Measurements from ENCODE around the gene RBM23. TPM values are rescaled to one million over a fixed set of nuclear protein-coding genes. Genes with fewer than 3 reads are reported as not detected.

Gene RBM23
- polyA plus RNA-seq, 1 donor (not counting 4 experiments of a cell fraction or from before 2014, with no cell fraction given), result 50.8 TPM

DNA sequence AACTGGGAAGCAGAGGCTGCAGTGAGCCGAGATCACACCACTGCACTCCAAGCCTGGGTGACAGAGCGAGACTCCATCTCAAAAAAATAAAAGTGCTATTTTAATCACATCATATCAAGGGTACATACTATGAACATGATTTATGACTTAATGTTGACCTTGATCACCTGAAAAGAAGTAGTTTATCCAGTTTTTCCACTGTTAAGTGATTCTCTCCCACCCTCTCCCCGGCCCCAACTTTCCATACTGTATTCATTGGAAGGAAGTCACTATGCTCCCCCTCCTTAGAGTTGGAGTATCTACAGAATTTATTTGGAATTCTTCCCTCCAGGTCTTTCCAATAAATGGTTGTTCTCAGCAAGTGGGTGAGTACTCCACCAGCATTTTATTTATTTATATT is 13.2 kb upstream of the RBM23 start:
- H3K79me2 ChIP-seq (ENCODE audit: control insufficient read depth, insufficient read depth, low read length), result peaks cover 19% of the 10 kb centered on the region
- no peak overlapping the region for H3K27ac ChIP-seq (ENCODE audit: control insufficient read depth, insufficient read depth, low read length)
- peaks cover 3% of the 10 kb centered on the region in 2 experiments for H3K36me3 ChIP-seq (ENCODE audit: control insufficient read depth in 2 of 2, extremely low read depth in 1 of 2, insufficient read depth in 2 of 2, low read length in 2 of 2)
- H2AFZ ChIP-seq (ENCODE audit: control insufficient read depth, low read length), result no peak overlapping the region
- no peak overlapping the region for H3K4me2 ChIP-seq (ENCODE audit: control insufficient read depth, extremely low read depth, insufficient read depth, low read depth, low read length)
- peaks cover 20% of the 10 kb centered on the region for H3K4me1 ChIP-seq (ENCODE audit: control insufficient read depth, extremely low read depth, insufficient read depth, low read length)
- FAIRE-seq, result no peak
- no peak overlapping the region for H3K4me3 ChIP-seq (ENCODE audit: control insufficient read depth in 2 of 3, extremely low read depth in 1 of 3, insufficient read depth in 2 of 3, low read depth in 1 of 3, low read length in 3 of 3)
- dilution Hi-C loops (cut with MboI; ENCODE audit: extremely low pct_ligation_motif_present, low sequenced_read_pairs), result no loop called here
- DNase-seq (ENCODE audit: low read depth, low spot score), result no peak
- H4K20me1 ChIP-seq (ENCODE audit: control insufficient read depth, extremely low read depth, insufficient read depth, low read length), result no peaks in the 10 kb centered on the region
- no peak overlapping the region for H3K9ac ChIP-seq (ENCODE audit: control insufficient read depth, extremely low read depth, insufficient read depth, low read length)
- TF ChIP-seq EZH2 (IDR thresholded peaks at IDR 0.05; ENCODE audit: low read length), result no peak
- TF ChIP-seq, protein P1, sequence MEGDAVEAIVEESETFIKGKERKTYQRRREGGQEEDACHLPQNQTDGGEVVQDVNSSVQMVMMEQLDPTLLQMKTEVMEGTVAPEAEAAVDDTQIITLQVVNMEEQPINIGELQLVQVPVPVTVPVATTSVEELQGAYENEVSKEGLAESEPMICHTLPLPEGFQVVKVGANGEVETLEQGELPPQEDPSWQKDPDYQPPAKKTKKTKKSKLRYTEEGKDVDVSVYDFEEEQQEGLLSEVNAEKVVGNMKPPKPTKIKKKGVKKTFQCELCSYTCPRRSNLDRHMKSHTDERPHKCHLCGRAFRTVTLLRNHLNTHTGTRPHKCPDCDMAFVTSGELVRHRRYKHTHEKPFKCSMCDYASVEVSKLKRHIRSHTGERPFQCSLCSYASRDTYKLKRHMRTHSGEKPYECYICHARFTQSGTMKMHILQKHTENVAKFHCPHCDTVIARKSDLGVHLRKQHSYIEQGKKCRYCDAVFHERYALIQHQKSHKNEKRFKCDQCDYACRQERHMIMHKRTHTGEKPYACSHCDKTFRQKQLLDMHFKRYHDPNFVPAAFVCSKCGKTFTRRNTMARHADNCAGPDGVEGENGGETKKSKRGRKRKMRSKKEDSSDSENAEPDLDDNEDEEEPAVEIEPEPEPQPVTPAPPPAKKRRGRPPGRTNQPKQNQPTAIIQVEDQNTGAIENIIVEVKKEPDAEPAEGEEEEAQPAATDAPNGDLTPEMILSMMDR (optimal IDR thresholded peaks at IDR 0.05 in 1 of 3, IDR thresholded peaks at IDR 0.05 in 1 of 3, conservative IDR thresholded peaks at IDR 0.05 in 1 of 3; ENCODE audit: extremely low read depth in 1 of 3, insufficient read depth in 2 of 3, low read length in 3 of 3), result no peak
- no peaks in the 10 kb centered on the region for H3K9me3 ChIP-seq (ENCODE audit: control insufficient read depth, low read depth, low read length)
- H3K27me3 ChIP-seq (ENCODE audit: control insufficient read depth, extremely low read depth, insufficient read depth, low read length), result no peaks in the 10 kb centered on the region
- no peaks in the 10 kb centered on the region for H3K9me1 ChIP-seq (ENCODE audit: control insufficient read depth, extremely low read depth, insufficient read depth, low read length)

DNA sequence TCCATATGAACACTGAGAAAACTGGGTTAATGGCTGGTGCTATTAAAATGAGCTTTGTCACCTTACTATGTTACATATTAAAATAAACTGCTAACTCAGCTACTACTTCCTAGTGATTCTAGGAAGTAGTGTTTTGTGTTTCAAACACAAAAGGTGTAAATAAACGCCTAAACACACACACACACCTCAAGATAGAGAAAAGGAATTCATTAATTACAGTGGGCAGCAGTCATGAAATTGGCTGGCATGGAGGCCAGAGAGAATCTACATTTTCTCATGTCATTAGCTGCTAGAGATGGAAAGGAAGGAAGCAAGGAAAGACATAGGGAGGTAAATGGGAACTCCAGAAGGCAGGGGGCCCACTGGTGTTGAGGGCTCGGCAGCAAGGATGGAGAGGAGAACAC is 11.0 kb upstream of the RBM23 start:
- dilution Hi-C loops (cut with MboI; ENCODE audit: extremely low pct_ligation_motif_present, low sequenced_read_pairs), result no loop called here
- Histone ChIP-seq H3K4me3 (ENCODE audit: control insufficient read depth in 2 of 3, extremely low read depth in 1 of 3, insufficient read depth in 2 of 3, low read depth in 1 of 3, low read length in 3 of 3) (peak overlapping the region; percentile 9 to 66 (median 59)), H3K79me2 (ENCODE audit: control insufficient read depth, insufficient read depth, low read length) (peaks cover 29% of the 10 kb centered on the region), H3K4me1 (ENCODE audit: control insufficient read depth, extremely low read depth, insufficient read depth, low read length) (peaks cover 36% of the 10 kb centered on the region), H3K9me1 (ENCODE audit: control insufficient read depth, extremely low read depth, insufficient read depth, low read length) (no peaks in the 10 kb centered on the region), H3K27ac (ENCODE audit: control insufficient read depth, insufficient read depth, low read length) (peak overlapping the region; percentile 62), H3K9me3 (ENCODE audit: control insufficient read depth, low read depth, low read length) (no peaks in the 10 kb centered on the region), H3K9ac (ENCODE audit: control insufficient read depth, extremely low read depth, insufficient read depth, low read length) (peak overlapping the region; percentile 64), H4K20me1 (ENCODE audit: control insufficient read depth, extremely low read depth, insufficient read depth, low read length) (no peaks in the 10 kb centered on the region), H3K27me3 (ENCODE audit: control insufficient read depth, extremely low read depth, insufficient read depth, low read length) (no peaks in the 10 kb centered on the region), H3K4me2 (ENCODE audit: control insufficient read depth, extremely low read depth, insufficient read depth, low read depth, low read length) (peak overlapping the region; percentile 98), H3K36me3 (ENCODE audit: control insufficient read depth in 2 of 2, extremely low read depth in 1 of 2, insufficient read depth in 2 of 2, low read length in 2 of 2) (peaks cover 4 to 15% of the 10 kb centered on the region in 2 experiments), H2AFZ (ENCODE audit: control insufficient read depth, low read length) (peak overlapping the region; percentile 75)
- FAIRE-seq (no peak), DNase-seq (ENCODE audit: low read depth, low spot score) (no peak)
- TF ChIP-seq, protein P1 (optimal IDR thresholded peaks at IDR 0.05 in 1 of 3, IDR thresholded peaks at IDR 0.05 in 1 of 3, conservative IDR thresholded peaks at IDR 0.05 in 1 of 3; ENCODE audit: extremely low read depth in 1 of 3, insufficient read depth in 2 of 3, low read length in 3 of 3), result no peak
- TF ChIP-seq EZH2 (IDR thresholded peaks at IDR 0.05; ENCODE audit: low read length), result no peak
